GM12864 (cell line): ENCODE results near the gene NXPH4.

Experiments used
- DNase-seq: peaks from one replicate; pipeline ENCODE4 v3.0.0-alpha.2; 2011; ENCODE audit warnings: low read depth
- H3K4me3 ChIP-seq: 2 replicates; pipeline ENCODE4 v1.5.1; 2011; ENCODE audit warnings: mild to moderate bottlenecking, low read depth, low read length, control low read depth
- TF ChIP-seq, protein P1 (sequence below): IDR thresholded peaks from 2 replicates; pipeline ENCODE4 v1.5.1; 2011; ENCODE audit warnings: low read depth, mild to moderate bottlenecking, moderate library complexity, low read length, control low read depth, inconsistent platforms; ENCODE audit errors: missing control alignments

The NXPH4 gene

GRCh38 chr12:57196439-57196838 is 20.2 kb upstream of the NXPH4 start:
- no peak for DNase-seq
- TF ChIP-seq, protein P1, sequence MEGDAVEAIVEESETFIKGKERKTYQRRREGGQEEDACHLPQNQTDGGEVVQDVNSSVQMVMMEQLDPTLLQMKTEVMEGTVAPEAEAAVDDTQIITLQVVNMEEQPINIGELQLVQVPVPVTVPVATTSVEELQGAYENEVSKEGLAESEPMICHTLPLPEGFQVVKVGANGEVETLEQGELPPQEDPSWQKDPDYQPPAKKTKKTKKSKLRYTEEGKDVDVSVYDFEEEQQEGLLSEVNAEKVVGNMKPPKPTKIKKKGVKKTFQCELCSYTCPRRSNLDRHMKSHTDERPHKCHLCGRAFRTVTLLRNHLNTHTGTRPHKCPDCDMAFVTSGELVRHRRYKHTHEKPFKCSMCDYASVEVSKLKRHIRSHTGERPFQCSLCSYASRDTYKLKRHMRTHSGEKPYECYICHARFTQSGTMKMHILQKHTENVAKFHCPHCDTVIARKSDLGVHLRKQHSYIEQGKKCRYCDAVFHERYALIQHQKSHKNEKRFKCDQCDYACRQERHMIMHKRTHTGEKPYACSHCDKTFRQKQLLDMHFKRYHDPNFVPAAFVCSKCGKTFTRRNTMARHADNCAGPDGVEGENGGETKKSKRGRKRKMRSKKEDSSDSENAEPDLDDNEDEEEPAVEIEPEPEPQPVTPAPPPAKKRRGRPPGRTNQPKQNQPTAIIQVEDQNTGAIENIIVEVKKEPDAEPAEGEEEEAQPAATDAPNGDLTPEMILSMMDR: no peak
- no peak overlapping the region for H3K4me3 ChIP-seq

DNA sequence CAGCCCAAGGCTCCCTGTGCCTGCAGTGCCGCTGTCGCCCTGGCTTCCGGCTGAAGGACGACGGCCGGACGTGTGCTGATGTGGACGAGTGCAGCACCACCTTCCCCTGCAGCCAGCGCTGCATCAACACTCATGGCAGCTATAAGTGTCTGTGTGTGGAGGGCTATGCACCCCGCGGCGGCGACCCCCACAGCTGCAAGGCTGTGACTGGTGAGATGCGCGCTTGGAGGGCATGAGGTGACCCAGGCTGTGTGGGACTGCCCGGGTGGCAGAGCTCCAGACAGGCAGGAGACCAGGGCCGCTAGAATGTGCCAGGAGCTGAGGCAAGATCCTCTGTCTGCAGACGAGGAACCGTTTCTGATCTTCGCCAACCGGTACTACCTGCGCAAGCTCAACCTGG is 19.6 kb upstream of the NXPH4 start:
- TF ChIP-seq, protein P1: no peak
- no peak for DNase-seq
- H3K4me3 ChIP-seq: no peak overlapping the region

DNA sequence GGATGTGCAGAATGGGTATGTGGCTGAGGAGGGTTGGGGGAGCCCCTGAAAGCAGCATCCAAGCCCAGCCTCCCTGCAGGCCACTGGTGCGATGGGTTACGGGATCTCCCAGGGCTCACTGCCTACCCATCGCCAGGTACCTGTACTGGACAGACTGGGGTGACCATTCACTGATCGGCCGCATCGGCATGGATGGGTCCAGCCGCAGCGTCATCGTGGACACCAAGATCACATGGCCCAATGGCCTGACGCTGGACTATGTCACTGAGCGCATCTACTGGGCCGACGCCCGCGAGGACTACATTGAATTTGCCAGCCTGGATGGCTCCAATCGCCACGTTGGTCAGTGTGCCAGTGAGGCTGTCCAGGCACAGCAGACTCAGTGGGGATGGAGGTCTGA is 18.3 kb upstream of the NXPH4 start:
- no peak overlapping the region for H3K4me3 ChIP-seq
- DNase-seq: no peak

DNA sequence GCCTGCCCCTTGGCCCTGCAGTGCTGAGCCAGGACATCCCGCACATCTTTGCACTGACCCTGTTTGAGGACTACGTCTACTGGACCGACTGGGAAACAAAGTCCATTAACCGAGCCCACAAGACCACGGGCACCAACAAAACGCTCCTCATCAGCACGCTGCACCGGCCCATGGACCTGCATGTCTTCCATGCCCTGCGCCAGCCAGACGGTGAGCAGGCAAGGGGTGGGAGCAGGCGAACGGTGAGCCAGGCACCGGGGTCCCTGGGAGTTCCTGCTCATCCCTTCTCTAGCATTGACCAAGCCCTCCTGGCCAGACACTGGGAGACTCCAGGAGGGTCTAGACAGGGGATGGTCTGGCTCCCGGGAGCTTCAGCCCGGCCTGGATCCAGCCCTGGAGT is 17.4 kb upstream of the NXPH4 start:
- H3K4me3 ChIP-seq: no peak overlapping the region
- no peak for DNase-seq
- TF ChIP-seq, protein P1: no peak

More for the DNA sequence above, 18.3 kb upstream of the NXPH4 start:
- TF ChIP-seq, protein P1: no peak

DNA sequence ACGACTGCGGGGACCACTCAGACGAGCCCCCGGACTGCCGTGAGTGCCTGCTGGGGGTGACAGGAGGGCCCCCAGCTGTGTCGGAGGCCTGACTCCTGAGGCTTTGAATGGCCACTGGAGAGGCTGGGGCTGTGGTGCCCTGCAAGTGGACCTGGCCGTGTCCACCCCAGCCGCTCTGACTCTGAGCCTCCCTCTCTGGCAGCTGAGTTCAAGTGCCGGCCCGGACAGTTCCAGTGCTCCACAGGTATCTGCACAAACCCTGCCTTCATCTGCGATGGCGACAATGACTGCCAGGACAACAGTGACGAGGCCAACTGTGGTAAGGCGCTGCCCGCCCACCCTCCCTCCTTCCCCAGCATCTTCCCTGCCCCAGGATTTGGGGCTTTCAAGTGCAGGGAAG is 16.1 kb upstream of the NXPH4 start:
- H3K4me3 ChIP-seq: no peak overlapping the region
- TF ChIP-seq, protein P1: no peak
- no peak for DNase-seq

- TF ChIP-seq, protein P1: no peak
- H3K4me3 ChIP-seq: no peak overlapping the region
- no peak for DNase-seq
Measured at GRCh38 chr12:57201219-57201618, 15.4 kb upstream of the NXPH4 start.

GRCh38 chr12:57201631-57202030 is 15.0 kb upstream of the NXPH4 start:
- DNase-seq: no peak
- no peak overlapping the region for H3K4me3 ChIP-seq
- TF ChIP-seq, protein P1: no peak
